VCaP (cell line): ENCODE measurements around the gene CLIP4.
"Not testable (repeated sequence)": the region's sequence is repeated elsewhere in the genome, so short reads cannot be mapped to it uniquely, and the experiment has no call there.

Source experiments
- H3K27ac ChIP-seq: fragments of 450-650 bp; 2 replicates; pipeline ENCODE4 v1.5.1; 2017
- TF ChIP-seq, protein P1 (sequence below): fragments of 450-650 bp; conservative IDR thresholded peaks from 2 replicates; pipeline ENCODE4 v1.5.1; 2017; ENCODE audit warnings: mild to moderate bottlenecking, moderate library complexity

Gene CLIP4

DNA sequence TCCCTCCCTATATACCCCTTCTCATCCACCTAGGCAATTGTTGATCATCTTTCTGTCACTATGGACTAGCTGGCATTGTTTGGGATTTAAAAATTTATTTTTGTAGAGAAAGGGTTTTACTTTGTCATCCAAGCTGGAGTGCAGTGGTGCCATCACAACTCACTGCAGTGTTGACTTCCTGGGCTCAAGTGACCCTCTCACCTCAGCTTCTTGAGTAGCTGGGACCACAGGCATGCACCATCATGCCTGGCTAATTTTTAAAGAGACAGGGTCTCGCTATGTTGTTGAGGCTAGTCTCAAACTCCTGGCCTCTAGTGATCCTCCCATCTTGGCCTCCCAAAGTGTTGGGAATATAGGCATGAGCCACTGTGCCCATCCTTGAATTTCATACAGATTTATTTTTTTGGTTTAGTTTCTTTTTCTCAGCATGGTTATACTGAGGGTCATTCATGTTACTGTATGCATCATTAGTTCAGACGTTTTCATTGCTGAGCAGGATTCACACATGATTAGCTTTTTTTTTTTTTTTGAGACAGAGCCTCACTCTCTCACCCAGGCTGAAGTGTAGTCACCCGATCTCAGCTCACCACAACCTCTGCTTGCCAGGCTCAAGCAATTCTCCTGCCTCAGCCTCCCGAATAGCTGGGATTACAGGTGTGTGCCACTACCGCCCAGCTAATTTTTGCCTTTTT, 32.3 kb upstream of the CLIP4 start:
- TF ChIP-seq, protein P1, sequence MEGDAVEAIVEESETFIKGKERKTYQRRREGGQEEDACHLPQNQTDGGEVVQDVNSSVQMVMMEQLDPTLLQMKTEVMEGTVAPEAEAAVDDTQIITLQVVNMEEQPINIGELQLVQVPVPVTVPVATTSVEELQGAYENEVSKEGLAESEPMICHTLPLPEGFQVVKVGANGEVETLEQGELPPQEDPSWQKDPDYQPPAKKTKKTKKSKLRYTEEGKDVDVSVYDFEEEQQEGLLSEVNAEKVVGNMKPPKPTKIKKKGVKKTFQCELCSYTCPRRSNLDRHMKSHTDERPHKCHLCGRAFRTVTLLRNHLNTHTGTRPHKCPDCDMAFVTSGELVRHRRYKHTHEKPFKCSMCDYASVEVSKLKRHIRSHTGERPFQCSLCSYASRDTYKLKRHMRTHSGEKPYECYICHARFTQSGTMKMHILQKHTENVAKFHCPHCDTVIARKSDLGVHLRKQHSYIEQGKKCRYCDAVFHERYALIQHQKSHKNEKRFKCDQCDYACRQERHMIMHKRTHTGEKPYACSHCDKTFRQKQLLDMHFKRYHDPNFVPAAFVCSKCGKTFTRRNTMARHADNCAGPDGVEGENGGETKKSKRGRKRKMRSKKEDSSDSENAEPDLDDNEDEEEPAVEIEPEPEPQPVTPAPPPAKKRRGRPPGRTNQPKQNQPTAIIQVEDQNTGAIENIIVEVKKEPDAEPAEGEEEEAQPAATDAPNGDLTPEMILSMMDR, result no peak
- no peak overlapping the region for H3K27ac ChIP-seq

DNA sequence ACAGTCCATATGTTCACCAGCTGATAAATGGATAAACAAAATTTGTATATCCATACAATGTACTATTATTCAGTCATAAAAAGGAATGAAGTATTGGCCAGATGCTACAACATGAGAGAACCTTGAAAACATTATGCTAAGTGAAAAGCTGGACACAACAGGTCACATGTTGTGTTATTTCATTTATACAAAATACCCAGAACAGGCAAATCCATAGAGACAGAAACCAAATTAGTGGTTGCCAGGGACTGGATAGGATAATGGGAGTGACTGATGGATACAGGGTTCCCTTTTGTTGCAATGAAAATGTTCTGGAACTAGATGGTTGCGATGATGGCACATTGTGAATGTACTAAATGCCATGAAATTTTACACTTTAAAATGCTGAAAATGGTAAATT, 30.7 kb upstream of the CLIP4 start:
- no peak overlapping the region for H3K27ac ChIP-seq
- TF ChIP-seq, protein P1, result no peak

DNA sequence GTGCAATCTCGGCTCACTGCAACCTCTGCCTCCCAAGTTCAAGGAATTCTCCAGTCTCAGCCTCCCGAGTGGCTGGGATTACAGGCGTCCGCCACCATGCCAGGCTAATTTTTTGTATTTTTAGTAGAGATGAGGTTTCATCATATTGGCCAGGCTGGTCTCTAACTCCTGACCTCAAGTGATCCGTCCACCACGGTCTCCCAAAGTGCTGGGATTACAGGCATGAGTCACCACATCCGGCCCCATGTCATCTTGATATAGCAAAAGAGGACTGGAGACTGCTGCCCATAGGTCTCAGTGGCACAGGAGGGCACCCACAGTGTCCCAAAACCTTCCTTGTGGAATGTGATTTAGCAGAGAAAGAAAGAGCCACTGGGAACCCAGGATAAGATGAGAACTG, 24.9 kb upstream of the CLIP4 start:
- not testable (repeated sequence) for H3K27ac ChIP-seq

DNA sequence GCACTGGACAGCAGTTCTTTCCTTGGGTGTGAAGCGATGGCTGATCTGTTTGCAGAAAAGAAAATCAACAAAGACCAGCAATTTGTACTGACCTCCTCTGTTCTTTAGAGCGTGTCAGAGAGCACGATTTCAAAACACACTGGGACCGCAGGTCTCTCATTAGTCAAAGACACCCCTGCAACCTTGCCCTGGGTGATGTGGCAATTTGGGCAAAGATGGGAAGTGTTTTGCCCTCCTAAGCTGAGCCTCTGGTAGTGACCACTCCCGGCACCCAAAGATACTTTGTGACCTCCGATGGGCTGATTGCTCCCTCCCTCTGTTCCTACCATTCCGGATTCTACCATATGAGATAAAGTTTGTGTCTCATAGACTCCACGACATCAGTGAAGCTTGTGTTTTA, 18.2 kb upstream of the CLIP4 start:
- H3K27ac ChIP-seq, result no peak overlapping the region
- TF ChIP-seq, protein P1, result no peak

DNA sequence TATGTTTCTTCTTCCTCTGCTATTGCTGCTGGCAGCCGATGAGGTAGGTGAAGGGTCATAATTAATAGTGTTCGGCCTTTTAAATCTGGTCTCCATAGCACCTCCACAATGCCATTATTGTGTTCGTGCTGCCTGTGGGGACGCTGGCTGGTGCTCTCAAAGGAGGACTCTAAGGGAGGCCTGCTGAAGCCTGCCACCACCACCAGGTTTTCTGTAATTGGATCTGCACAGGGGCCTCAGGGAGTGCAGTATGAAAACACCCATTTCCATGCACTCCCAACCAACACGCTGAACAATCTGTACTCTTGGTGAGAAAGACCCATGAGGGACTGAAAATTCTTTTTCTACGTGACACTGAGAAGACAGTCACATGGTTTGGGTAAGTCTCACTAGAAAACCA, 17.6 kb upstream of the CLIP4 start:
- TF ChIP-seq, protein P1, result no peak
- H3K27ac ChIP-seq, result no peak overlapping the region

DNA sequence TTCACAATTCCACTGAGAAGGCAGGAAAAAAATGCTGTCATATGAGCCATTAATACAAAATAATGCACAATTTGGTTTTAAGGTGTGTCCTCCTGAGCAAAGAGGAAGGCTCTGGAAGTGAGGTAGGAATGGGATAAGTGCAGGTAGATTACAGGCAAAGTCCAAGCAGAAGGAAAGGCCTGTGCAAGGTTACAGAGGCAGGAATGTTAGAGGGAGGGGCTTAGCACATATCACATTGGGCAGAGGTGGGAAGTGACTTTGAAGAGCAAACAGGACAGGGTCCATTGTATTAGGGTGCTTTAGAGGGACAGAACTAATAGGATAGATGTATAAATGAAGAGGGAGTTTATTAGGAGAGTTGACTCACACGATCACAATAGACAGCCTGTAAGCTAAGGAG, 14.7 kb upstream of the CLIP4 start:
- TF ChIP-seq, protein P1, result no peak
- no peak overlapping the region for H3K27ac ChIP-seq

DNA sequence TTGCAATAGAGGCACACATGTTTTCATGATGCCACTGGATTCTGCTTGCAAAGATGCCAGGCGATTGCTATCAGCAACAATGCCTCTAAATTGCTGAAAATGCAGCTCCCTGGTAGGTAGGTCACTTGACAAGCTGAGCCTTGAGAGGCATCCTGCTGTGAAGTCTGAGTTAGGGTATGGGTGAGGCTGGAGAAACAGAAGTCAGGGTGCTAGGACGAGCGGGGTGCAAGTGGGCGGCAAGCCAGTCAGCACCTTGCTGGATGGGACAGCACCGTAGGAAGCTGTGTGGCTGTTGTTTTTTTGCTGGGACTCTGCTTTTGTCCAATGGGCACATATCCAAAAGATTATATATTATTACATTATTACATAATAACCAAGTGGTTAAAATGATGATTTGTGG, 10.5 kb upstream of the CLIP4 start:
- TF ChIP-seq, protein P1, result no peak
- H3K27ac ChIP-seq, result no peak overlapping the region

DNA sequence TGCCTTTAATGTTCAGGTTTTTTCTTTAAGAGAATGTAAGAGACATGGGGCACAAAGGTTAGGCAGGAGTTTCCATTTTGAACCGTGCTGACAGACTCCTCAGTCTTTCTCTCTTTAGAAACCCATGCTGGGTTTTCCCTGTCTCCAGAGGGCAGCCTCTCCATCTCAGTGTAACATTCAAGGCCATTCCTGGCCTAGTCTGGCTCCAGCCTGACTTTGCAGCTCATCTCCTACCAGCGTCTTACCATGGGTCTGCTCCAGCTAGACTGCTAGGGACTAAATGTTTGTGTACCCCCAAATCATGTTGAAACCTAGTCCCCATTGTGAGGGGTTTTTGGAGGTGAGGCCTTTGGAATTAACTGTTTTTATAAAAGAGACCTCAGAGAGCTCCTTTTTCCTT, 9.8 kb upstream of the CLIP4 start:
- TF ChIP-seq, protein P1, result no peak
- H3K27ac ChIP-seq, result no peak overlapping the region
